ENCODE data around the gene CHPT1. TPM values are rescaled to one million over a fixed set of nuclear protein-coding genes. Genes with fewer than 3 reads are reported as not detected.
A peak's percentile ranks its signal among the peaks of the same experiment; 100 is the strongest.
"Not testable (repeated sequence)": the region's sequence is repeated elsewhere in the genome, so short reads cannot be mapped to it uniquely, and the experiment has no call there.

The CHPT1 gene
- total RNA-seq, 4 donors from 2014 or later: 160 to 272 (median 228) TPM

GRCh38 chr12:101675555-101675954 lies 21.9 kb upstream of the CHPT1 start:
- Histone ChIP-seq H3K9me3 (no peaks in the 10 kb centered on the region), H3K27ac (no peak overlapping the region), H3K4me3 (no peak overlapping the region), H3K27me3 (no peaks in the 10 kb centered on the region), H3K4me1 (peaks cover 0 to 10% (median 0%) of the 10 kb centered on the region in 4 donors), H3K36me3 (no peaks in the 10 kb centered on the region)
- DNase-seq (ENCODE audit: low spot score in 2 of 2): no peak
- WGBS, 2 donors: 89 to 92% methylated on average over 2 of the region's 2 CpGs
- TF ChIP-seq CTCF (IDR thresholded peaks at IDR 0.05): no peak

- not testable (repeated sequence) for H3K4me3 ChIP-seq; H3K36me3 ChIP-seq; H3K27ac ChIP-seq; DNase-seq (ENCODE audit: low spot score in 2 of 2); H3K27me3 ChIP-seq; H3K9me3 ChIP-seq
- 55 to 56% methylated on average over 3 of the region's 3 CpGs for WGBS, 2 donors
- peaks cover 0 to 14% (median 0%) of the 10 kb centered on the region in 4 donors for H3K4me1 ChIP-seq
Observed at GRCh38 chr12:101676497-101676896, 20.9 kb upstream of the CHPT1 start.

DNA sequence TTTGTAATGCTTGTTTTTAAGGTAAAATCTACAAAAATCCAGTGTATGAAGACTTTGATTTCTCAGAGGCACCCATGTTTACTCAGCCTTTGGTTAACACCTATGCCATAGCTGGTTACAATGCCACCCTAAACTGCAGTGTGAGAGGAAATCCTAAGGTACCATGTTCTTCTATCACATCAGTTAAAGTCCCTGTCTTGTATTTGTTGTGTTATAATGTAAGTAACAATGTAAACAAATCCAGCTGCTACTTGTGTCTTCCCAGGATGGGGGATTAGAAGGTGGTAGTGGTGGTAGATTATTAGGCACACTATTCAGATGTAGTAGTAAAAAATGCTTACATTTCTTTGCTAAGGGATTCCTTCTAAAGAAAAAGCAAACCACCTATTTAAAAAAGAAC lies 19.4 kb upstream of the CHPT1 start:
- DNase-seq (ENCODE audit: low spot score in 2 of 2): no peak
- TF ChIP-seq POLR2A (IDR thresholded peaks at IDR 0.05) (no peak), CTCF (IDR thresholded peaks at IDR 0.05) (no peak), EP300 (IDR thresholded peaks at IDR 0.05) (no peak)
- Histone ChIP-seq H3K27ac (no peak overlapping the region), H3K4me3 (no peak overlapping the region), H3K4me1 (peaks cover 0 to 14% (median 0%) of the 10 kb centered on the region in 4 donors), H3K9me3 (no peaks in the 10 kb centered on the region), H3K27me3 (no peaks in the 10 kb centered on the region), H3K36me3 (no peaks in the 10 kb centered on the region)

DNA sequence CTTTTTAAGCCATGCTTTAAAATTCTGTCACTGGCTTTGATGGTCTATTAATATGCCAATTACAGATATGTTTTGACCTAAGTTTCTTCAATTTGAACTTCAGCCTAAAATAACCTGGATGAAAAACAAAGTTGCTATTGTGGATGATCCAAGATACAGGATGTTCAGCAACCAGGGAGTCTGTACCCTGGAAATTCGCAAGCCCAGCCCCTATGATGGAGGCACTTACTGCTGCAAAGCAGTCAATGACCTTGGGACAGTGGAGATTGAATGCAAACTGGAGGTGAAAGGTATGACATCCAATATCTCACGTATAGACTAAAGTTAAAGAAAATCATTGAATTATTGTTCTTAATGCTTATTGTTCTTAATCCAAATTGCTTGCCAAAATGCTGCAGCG lies 17.2 kb upstream of the CHPT1 start:
- H3K9me3 ChIP-seq: no peaks in the 10 kb centered on the region
- DNase-seq (ENCODE audit: low spot score in 2 of 2): peak in 1 of 2 donors; percentile 28
- 42 to 52% methylated on average over 3 of the region's 3 CpGs for WGBS, 2 donors
- peak overlapping the region in 1 of 4 donors; percentile 22 for H3K27ac ChIP-seq
- TF ChIP-seq CTCF (IDR thresholded peaks at IDR 0.05) (no peak), EP300 (IDR thresholded peaks at IDR 0.05) (no peak), POLR2A (IDR thresholded peaks at IDR 0.05) (no peak)
- H3K27me3 ChIP-seq: no peaks in the 10 kb centered on the region
- H3K36me3 ChIP-seq: no peaks in the 10 kb centered on the region
- peaks cover 0 to 19% (median 0%) of the 10 kb centered on the region in 4 donors for H3K4me1 ChIP-seq
- H3K4me3 ChIP-seq: no peak overlapping the region

DNA sequence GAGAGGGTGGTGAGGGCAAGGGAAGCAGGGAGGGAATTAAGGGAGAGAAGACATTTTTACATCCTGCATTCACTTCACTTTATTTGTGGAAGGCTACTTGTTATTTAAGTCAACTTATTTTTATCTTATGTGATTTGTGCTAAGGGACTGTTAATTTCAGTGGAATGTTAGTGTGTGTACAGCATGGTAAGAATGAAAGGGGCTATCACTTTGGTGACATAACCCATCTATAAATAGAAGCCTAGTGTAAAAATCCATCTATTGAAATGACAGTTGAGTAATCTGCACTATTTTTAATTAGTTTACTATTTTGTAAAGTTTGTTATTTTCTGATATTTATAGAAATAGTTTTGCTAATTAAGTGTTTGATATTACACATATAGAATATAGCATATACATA lies 16.8 kb upstream of the CHPT1 start:
- no peak for DNase-seq (ENCODE audit: low spot score in 2 of 2)
- peaks cover 0 to 23% (median 2%) of the 10 kb centered on the region in 4 donors for H3K4me1 ChIP-seq
- no peak overlapping the region for H3K27ac ChIP-seq
- H3K27me3 ChIP-seq: no peaks in the 10 kb centered on the region
- H3K36me3 ChIP-seq: no peaks in the 10 kb centered on the region
- no peak overlapping the region for H3K4me3 ChIP-seq
- TF ChIP-seq POLR2A (IDR thresholded peaks at IDR 0.05): no peak
- no peak for TF ChIP-seq CTCF (IDR thresholded peaks at IDR 0.05)
- no peak for TF ChIP-seq EP300 (IDR thresholded peaks at IDR 0.05)
- no peaks in the 10 kb centered on the region for H3K9me3 ChIP-seq

DNA sequence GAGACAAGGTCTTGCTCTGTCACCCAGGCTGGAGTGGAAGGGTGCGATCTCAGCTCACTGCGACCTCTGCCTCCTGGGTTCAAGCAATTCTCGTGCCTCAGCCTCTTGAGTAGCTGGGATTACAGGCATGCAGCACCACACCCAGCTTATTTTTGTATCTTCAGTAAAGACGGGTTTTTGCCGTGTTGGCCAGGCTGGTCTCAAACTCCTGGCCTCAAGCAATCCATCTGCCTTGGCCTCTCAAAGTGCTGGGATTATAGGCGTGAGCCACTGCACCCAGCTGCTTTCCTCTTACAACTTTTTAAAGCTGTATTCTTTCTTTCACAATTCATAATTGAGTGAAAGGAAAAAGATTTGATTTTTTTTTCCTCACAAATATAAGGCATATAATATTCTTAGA lies 15.8 kb upstream of the CHPT1 start:
- not testable (repeated sequence) for H3K36me3 ChIP-seq; H3K27ac ChIP-seq; H3K4me3 ChIP-seq; DNase-seq (ENCODE audit: low spot score in 2 of 2); H3K27me3 ChIP-seq; H3K9me3 ChIP-seq
- H3K4me1 ChIP-seq: peaks cover 0 to 30% (median 2%) of the 10 kb centered on the region in 4 donors
- 53 to 64% methylated on average over 6 of the region's 6 CpGs for WGBS, 2 donors
